Choroid plexus epithelial cell (primary cell): ENCODE measurements around the gene DAPL1.

Experiments
- DNase-seq: peaks from one replicate; pipeline ENCODE4 v3.0.0-alpha.2; 2010; ENCODE audit warnings: low read depth
- H3K4me3 ChIP-seq: 2 replicates; pipeline ENCODE4 v1.5.1; 2011; ENCODE audit warnings: low read depth, mild to moderate bottlenecking, control low read depth, low read length, moderate library complexity
- TF ChIP-seq, protein P1 (sequence below): conservative IDR thresholded peaks from 2 replicates; pipeline ENCODE4 v1.5.1; 2011; ENCODE audit warnings: low read depth, mild to moderate bottlenecking, control low read depth, inconsistent platforms, low read length, moderate library complexity

Gene DAPL1

GRCh38 chr2:158783923-158784322, 11.2 kb upstream of the DAPL1 start:
- TF ChIP-seq, protein P1, sequence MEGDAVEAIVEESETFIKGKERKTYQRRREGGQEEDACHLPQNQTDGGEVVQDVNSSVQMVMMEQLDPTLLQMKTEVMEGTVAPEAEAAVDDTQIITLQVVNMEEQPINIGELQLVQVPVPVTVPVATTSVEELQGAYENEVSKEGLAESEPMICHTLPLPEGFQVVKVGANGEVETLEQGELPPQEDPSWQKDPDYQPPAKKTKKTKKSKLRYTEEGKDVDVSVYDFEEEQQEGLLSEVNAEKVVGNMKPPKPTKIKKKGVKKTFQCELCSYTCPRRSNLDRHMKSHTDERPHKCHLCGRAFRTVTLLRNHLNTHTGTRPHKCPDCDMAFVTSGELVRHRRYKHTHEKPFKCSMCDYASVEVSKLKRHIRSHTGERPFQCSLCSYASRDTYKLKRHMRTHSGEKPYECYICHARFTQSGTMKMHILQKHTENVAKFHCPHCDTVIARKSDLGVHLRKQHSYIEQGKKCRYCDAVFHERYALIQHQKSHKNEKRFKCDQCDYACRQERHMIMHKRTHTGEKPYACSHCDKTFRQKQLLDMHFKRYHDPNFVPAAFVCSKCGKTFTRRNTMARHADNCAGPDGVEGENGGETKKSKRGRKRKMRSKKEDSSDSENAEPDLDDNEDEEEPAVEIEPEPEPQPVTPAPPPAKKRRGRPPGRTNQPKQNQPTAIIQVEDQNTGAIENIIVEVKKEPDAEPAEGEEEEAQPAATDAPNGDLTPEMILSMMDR: no peak
- no peak for DNase-seq
- no peak overlapping the region for H3K4me3 ChIP-seq

- TF ChIP-seq, protein P1: no peak
- no peak for DNase-seq
- H3K4me3 ChIP-seq: no peak overlapping the region
Measured at GRCh38 chr2:158786897-158787296, 8.2 kb upstream of the DAPL1 start.

DNA sequence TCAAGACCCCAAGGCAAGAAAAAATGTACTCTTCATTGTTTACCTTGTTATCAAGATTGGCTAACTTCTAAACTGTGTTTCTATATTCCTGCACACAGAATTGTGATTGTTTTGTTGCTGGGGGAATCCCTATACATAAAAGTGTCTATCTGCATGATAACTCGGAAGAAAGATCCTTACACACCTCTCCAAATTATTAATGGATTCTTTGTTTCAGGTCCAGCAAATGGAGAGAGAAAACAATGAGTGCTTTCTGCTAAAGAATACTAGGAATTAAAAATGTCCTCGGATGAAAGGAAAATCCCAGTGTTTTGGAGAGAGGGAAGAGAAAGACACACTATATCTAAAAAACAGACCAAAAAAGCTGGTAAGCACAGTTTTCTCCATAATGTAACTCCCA, 6.2 kb upstream of the DAPL1 start:
- no peak for DNase-seq
- no peak overlapping the region for H3K4me3 ChIP-seq
- TF ChIP-seq, protein P1: no peak

GRCh38 chr2:158796652-158797051, 1.5 kb downstream of the DAPL1 start:
- H3K4me3 ChIP-seq: no peak overlapping the region
- TF ChIP-seq, protein P1: no peak
- DNase-seq: no peak

DNA sequence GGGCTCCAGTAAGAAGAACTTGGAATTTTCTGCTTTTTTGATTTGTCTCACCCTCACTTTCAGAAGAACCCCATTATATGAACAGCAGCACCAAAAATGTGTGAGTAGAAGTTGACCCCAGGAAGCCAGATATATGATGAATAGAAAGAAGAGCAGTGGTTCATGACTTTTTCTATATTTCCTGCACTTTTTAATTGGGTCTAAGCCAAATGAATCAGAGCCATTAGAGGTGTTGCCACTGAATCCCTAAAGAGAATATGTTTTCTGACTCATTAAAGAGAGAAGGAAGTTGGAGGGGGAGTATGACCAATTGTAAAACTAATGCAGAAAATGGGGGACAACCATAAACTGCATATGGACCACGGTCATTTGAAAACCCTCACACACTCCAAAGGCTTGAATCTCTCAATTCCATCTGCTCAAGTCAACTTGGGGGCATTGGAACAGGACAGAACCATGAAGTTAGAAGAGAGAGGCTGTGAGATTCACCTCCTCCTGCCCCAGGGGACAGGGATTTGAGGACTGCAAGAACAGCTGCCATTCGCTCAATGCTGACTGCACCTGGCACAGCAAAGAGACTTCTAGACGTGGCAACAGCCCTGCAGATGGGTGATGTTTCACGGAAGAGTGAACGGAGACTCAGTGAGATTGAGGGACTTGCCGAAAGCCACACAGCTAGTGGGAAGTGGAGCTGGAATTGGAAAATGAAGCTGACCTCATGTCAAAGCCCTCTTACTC, 3.0 kb downstream of the DAPL1 start:
- DNase-seq: no peak
- no peak overlapping the region for H3K4me3 ChIP-seq
- TF ChIP-seq, protein P1: no peak

- DNase-seq: no peak
- H3K4me3 ChIP-seq: no peak overlapping the region
- TF ChIP-seq, protein P1: no peak
Measured at GRCh38 chr2:158799181-158799580, 4.1 kb downstream of the DAPL1 start.

- no peak for DNase-seq
- TF ChIP-seq, protein P1: no peak
- H3K4me3 ChIP-seq: no peak overlapping the region
Measured at GRCh38 chr2:158803506-158803905, 8.4 kb downstream of the DAPL1 start.
